ENCODE data around the gene GIPC1.

Gene GIPC1

DNA sequence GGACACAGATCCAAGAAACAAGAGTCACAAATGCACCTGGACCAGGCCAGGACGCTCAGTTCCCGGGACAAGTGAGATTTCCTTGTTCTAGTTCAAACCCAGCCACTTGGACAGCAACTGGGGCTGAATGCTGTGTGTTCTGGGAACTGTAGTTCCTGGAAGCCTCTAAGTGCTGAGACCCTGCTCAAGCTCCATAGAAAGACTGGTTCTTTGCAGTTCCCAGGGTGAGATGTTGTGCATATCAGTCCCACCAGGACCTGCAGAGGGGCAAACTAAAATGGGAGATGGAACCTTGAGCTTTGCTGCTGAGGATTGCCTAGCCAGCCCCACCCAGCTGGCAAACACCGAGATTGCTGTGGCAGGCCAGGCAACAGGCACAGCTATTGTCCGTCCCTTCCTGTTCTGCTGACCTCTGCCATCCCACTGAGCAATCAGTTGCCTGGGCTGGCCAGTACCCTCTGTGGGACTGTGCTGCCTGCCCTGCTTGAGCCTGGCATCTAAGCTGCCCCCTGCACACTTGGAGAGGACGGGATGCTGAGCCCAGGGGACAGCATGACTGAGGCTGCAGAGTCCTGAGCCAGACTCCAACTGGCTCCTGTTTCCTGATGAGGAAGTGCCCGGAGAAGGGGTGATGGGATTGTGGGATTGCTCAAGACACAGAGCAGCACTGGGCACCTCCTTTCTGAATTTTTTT lies 1.4 kb upstream of the GIPC1 start:
- CTCF ChIA-PET, result interaction anchor here (1.2 to 5.8 kb wide), 4 partner anchors 8 to 91 kb away, joined by 3 to 43 read pairs (median 16); no protein-coding TSS in a partner anchor
- DNase-seq (ENCODE audit: extremely low spot score), result no peak
- POLR2A ChIA-PET, result no interaction called here
- TF ChIP-seq CTCF (IDR thresholded peaks at IDR 0.05; ENCODE audit: control extremely low read depth, extremely low read depth, low read depth, missing control alignments), result no peak

- no peak for TF ChIP-seq CTCF (IDR thresholded peaks at IDR 0.05; ENCODE audit: control extremely low read depth, extremely low read depth, low read depth, missing control alignments)
- DNase-seq (ENCODE audit: extremely low spot score), result no peak
- CTCF ChIA-PET, result interaction anchor here (1.6 to 5.8 kb wide), 3 partner anchors 9 to 90 kb away, joined by 3 to 43 read pairs (median 28); no protein-coding TSS in a partner anchor
- POLR2A ChIA-PET, result no interaction called here
Measured at GRCh38 chr19:14496834-14497227, 904 bp upstream of the GIPC1 start.

GRCh38 chr19:14495672-14496028 lies 277 bp downstream of the GIPC1 start:
- ChIA-PET POLR2A (no interaction called here), CTCF (interaction anchor here (1.1 to 5.8 kb wide), 6 partner anchors 8 to 29 kb away, joined by 3 to 43 read pairs (median 4); no protein-coding TSS in a partner anchor)
- TF ChIP-seq CTCF (IDR thresholded peaks at IDR 0.05; ENCODE audit: control extremely low read depth, extremely low read depth, low read depth, missing control alignments), result no peak
- no peak for DNase-seq (ENCODE audit: extremely low spot score)

GRCh38 chr19:14494910-14495671 lies 836 bp downstream of the GIPC1 start:
- peak; percentile 22 for DNase-seq (ENCODE audit: extremely low spot score)
- POLR2A ChIA-PET, result no interaction called here
- no peak for TF ChIP-seq CTCF (IDR thresholded peaks at IDR 0.05; ENCODE audit: control extremely low read depth, extremely low read depth, low read depth, missing control alignments)
- CTCF ChIA-PET, result interaction anchor here (1.1 to 5.8 kb wide), 6 partner anchors 8 to 28 kb away, joined by 3 to 43 read pairs (median 4); no protein-coding TSS in a partner anchor

DNA sequence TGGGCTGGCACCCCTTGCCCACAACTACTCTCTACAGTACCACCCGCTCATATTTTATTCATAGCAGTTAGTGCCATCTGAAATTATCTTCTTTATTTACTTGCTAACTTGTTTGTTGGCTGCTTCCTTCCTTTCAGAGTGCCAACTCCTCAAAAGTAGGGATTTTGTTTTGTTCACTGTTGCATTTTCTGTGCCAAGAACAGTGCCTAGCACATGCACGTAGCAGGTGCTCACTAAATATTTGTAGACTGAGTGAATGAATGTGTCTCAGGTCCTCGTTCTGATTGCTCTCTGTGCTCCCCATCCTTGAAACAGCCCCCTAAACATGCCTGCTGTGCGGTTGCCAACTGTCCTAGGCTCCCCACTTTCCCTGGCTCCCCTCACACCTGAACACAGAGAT lies 1.5 kb downstream of the GIPC1 start:
- TF ChIP-seq CTCF (IDR thresholded peaks at IDR 0.05; ENCODE audit: control extremely low read depth, extremely low read depth, low read depth, missing control alignments), result no peak
- no peak for DNase-seq (ENCODE audit: extremely low spot score)
- ChIA-PET POLR2A (no interaction called here), CTCF (interaction anchor here (1.2 to 5.8 kb wide), 4 partner anchors 9 to 27 kb away, joined by 3 to 43 read pairs (median 16); no protein-coding TSS in a partner anchor)

DNA sequence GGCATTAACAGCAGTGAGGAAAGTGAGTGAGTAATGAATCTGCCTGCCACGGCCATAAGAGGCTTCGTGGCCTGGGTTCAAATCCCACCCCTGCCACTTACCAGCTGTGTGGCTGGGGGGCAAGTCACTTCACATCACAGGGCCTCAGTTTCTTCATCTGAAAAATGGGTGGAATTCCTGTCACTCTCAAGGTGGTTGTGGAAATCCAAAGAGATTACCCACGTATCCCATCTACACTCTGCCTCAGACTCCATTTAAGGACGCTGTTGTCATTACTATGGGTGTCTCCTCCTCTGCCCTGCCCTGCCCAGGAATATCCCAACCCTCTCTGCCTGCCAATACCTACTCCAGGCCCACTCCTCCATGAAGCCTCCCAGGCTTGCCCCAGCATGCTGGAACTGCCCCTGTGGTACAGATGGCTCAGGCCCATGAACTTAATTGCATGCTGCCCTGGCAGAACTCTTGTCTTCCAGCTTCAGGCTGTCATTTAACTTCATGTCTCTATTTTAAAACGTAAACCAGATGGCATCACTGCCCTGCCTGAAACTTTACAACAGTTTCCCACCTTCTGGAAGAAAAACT lies 3.1 kb downstream of the GIPC1 start:
- no peak for DNase-seq (ENCODE audit: extremely low spot score)
- ChIA-PET POLR2A (interaction anchor here (0.6 kb wide), 1 partner anchor 12 kb away, joined by 3 read pairs; no protein-coding TSS in a partner anchor), CTCF (interaction anchor here (1.6 to 3.1 kb wide), 3 partner anchors 9 to 14 kb away, joined by 5 to 19 read pairs (median 6); no protein-coding TSS in a partner anchor)
- TF ChIP-seq CTCF (IDR thresholded peaks at IDR 0.05; ENCODE audit: control extremely low read depth, extremely low read depth, low read depth, missing control alignments), result no peak
